Smooth muscle cell (in vitro differentiated cells): Measurements from ENCODE around the gene PIP. TPM values are rescaled to one million over a fixed set of nuclear protein-coding genes. Genes with fewer than 3 reads are reported as not detected.
"Not testable (repeated sequence)": the region's sequence is repeated elsewhere in the genome, so short reads cannot be mapped to it uniquely, and the experiment has no call there.

ENCODE experiments used
- DNase-seq: peaks from one replicate; lab custom pipeline; 2025; ENCODE audit not compliant: unreplicated experiment; lab: John Stamatoyannopoulos, UW
- H2AFZ ChIP-seq: fragments of 200-600 bp; sonication (generic); 2 replicates; pipeline ENCODE4 v1.6.0; 2016; ENCODE audit warnings: antibody characterized with exemption, low read depth, mild to moderate bottlenecking
- H3F3A ChIP-seq: fragments of 200-600 bp; sonication (generic); 2 replicates; pipeline ENCODE4 v1.6.0; 2017; ENCODE audit warnings: antibody characterized with exemption, low read depth
- H3K27ac ChIP-seq: fragments of 200-600 bp; sonication (generic); 2 replicates; pipeline ENCODE4 v1.5.1; 2016; ENCODE audit warnings: low read depth, mild to moderate bottlenecking
- H3K27me3 ChIP-seq: fragments of 200-600 bp; sonication (generic); 2 replicates; pipeline ENCODE4 v1.6.1; 2016; ENCODE audit warnings: low read depth, mild to moderate bottlenecking
- H3K36me3 ChIP-seq: fragments of 200-600 bp; sonication (generic); 2 replicates; pipeline ENCODE4 v1.5.1; 2016; ENCODE audit warnings: low read depth
- H3K4me1 ChIP-seq: fragments of 200-600 bp; sonication (generic); 2 replicates; pipeline ENCODE4 v1.5.1; 2016; ENCODE audit warnings: low read depth
- H3K4me2 ChIP-seq: fragments of 200-600 bp; sonication (generic); 2 replicates; pipeline ENCODE4 v1.6.0; 2016; ENCODE audit warnings: mild to moderate bottlenecking
- H3K4me3 ChIP-seq: fragments of 200-600 bp; sonication (generic); 2 replicates; pipeline ENCODE4 v1.5.1; 2016; ENCODE audit warnings: mild to moderate bottlenecking
- H3K79me2 ChIP-seq: fragments of 200-600 bp; sonication (generic); 2 replicates; pipeline ENCODE4 v1.6.0; 2016; ENCODE audit warnings: low read depth, mild to moderate bottlenecking
- H3K9ac ChIP-seq: fragments of 200-600 bp; sonication (generic); 2 replicates; pipeline ENCODE4 v1.6.0; 2016; ENCODE audit warnings: low read depth
- H3K9me3 ChIP-seq: fragments of 200-600 bp; sonication (generic); replicated peaks from 2 replicates; pipeline ENCODE4 v1.5.1; 2016; ENCODE audit warnings: low read depth
- H4K20me1 ChIP-seq: fragments of 200-600 bp; sonication (generic); 2 replicates; pipeline ENCODE4 v1.6.0; 2016; ENCODE audit warnings: low read depth
- CTCF ChIP-seq: fragments of 200-600 bp; sonication (generic); IDR thresholded peaks from 2 replicates; pipeline ENCODE4 v1.5.1; 2017; ENCODE audit warnings: borderline replicate concordance, mild to moderate bottlenecking, antibody characterized with exemption; ENCODE audit not compliant: insufficient read depth, poor library complexity, severe bottlenecking
- WGBS: methylation state at CpG from one replicate; pipeline ENCODE4 v1.1.7; 2016; ENCODE audit warnings: low lambda C conversion rate; 5-methylcytosine and 5-hydroxymethylcytosine counted together
- polyA plus RNA-seq: library from polyadenylated mRNA; unstranded; fragments of >200 nt; fragmentation: Nextera tagmentation; extraction: Ambion mirVana; gene quantifications from 2 replicates; pipeline ENCODE4 v1.2.1, GENCODE V29; 2016
- total RNA-seq: library from RNA; depleted of rRNA; stranded (reverse); fragments of >200 nt; gene quantifications from 2 replicates; pipeline ENCODE4 v1.2.3, GENCODE V29; 2014

PIP gene
- total and polyA plus RNA-seq, 2 experiments from 2014 or later: not detected

- H3K9me3 ChIP-seq: no peaks in the 10 kb centered on the region
Measured at GRCh38 chr7:143120691-143121405, 11.0 kb upstream of the PIP start.

GRCh38 chr7:143123326-143123725 lies 8.6 kb upstream of the PIP start:
- H3K4me1 ChIP-seq, H3K27me3 ChIP-seq, H3K4me2 ChIP-seq, H3K9me3 ChIP-seq, H4K20me1 ChIP-seq, H3K79me2 ChIP-seq, H3F3A ChIP-seq, DNase-seq, H3K9ac ChIP-seq, H3K36me3 ChIP-seq, H3K4me3 ChIP-seq, H2AFZ ChIP-seq, H3K27ac ChIP-seq: not testable (repeated sequence)
- WGBS: 95% methylated on average over 9 of the region's 9 CpGs

More at GRCh38 chr7:143120691-143121405, 11.0 kb upstream of the PIP start:
- no peak overlapping the region for H3K4me3 ChIP-seq
- no peak for DNase-seq
- no peaks in the 10 kb centered on the region for H3K27me3 ChIP-seq
- 57% methylated on average over 3 of the region's 3 CpGs for WGBS
- H3K4me2 ChIP-seq: no peak overlapping the region
- no peaks in the 10 kb centered on the region for H3K4me1 ChIP-seq
- no peak for TF ChIP-seq CTCF
- no peak overlapping the region for H2AFZ ChIP-seq
- no peaks in the 10 kb centered on the region for H3K79me2 ChIP-seq
- H3K9ac ChIP-seq: no peak overlapping the region
- no peak overlapping the region for H3K27ac ChIP-seq
- H3F3A ChIP-seq: no peaks in the 10 kb centered on the region
- no peaks in the 10 kb centered on the region for H3K36me3 ChIP-seq
- H4K20me1 ChIP-seq: no peaks in the 10 kb centered on the region

- no peaks in the 10 kb centered on the region for H4K20me1 ChIP-seq
- no peaks in the 10 kb centered on the region for H3K9me3 ChIP-seq
- no peak for TF ChIP-seq CTCF
- H3K4me2 ChIP-seq: no peak overlapping the region
- no peaks in the 10 kb centered on the region for H3K36me3 ChIP-seq
- no peak for DNase-seq
- no peak overlapping the region for H3K9ac ChIP-seq
- no peaks in the 10 kb centered on the region for H3K27me3 ChIP-seq
- H2AFZ ChIP-seq: no peak overlapping the region
- H3F3A ChIP-seq: no peaks in the 10 kb centered on the region
- no peaks in the 10 kb centered on the region for H3K4me1 ChIP-seq
- H3K79me2 ChIP-seq: no peaks in the 10 kb centered on the region
- H3K4me3 ChIP-seq: no peak overlapping the region
- WGBS: 35% methylated on average over 1 of the region's 1 CpG
- no peak overlapping the region for H3K27ac ChIP-seq
Measured at GRCh38 chr7:143126146-143126545, 5.7 kb upstream of the PIP start.

- 59% methylated on average over 3 of the region's 3 CpGs for WGBS
- Histone ChIP-seq H3F3A (no peaks in the 10 kb centered on the region), H3K27ac (no peak overlapping the region), H4K20me1 (no peaks in the 10 kb centered on the region), H3K4me3 (no peak overlapping the region), H3K27me3 (no peaks in the 10 kb centered on the region), H2AFZ (no peak overlapping the region), H3K4me2 (no peak overlapping the region), H3K4me1 (no peaks in the 10 kb centered on the region), H3K9me3 (no peaks in the 10 kb centered on the region), H3K9ac (no peak overlapping the region), H3K36me3 (no peaks in the 10 kb centered on the region), H3K79me2 (no peaks in the 10 kb centered on the region)
- no peak for DNase-seq
- TF ChIP-seq CTCF: no peak
Measured at GRCh38 chr7:143129051-143129450, 2.8 kb upstream of the PIP start.
